Measurements from ENCODE around the gene TTC8. TPM values are rescaled to one million over a fixed set of nuclear protein-coding genes. Genes with fewer than 3 reads are reported as not detected.

Gene TTC8
- total and polyA plus RNA-seq, 10 donors, result 4.5 to 23.6 (median 11.0) TPM

GRCh38 chr14:88919502-88919901 is 95.1 kb downstream of the TTC8 start:
- WGBS, 5 donors, result 81 to 86% (median 83%) methylated on average over 3 of the region's 3 CpGs
- H3K27me3 ChIP-seq (replicated peaks in 1 of 7), result peaks cover 0 to 12% (median 0%) of the 10 kb centered on the region in 7 donors
- no peak for TF ChIP-seq POLR2A (IDR thresholded peaks at IDR 0.05)
- TF ChIP-seq POLR2AphosphoS5 (IDR thresholded peaks at IDR 0.05), result no peak
- TF ChIP-seq CTCF (IDR thresholded peaks at IDR 0.05 in 8 of 11, conservative IDR thresholded peaks at IDR 0.05 in 3 of 11), result no peak

More at GRCh38 chr14:88919502-88919901, 95.1 kb downstream of the TTC8 start:
- H3K27ac ChIP-seq, result no peak overlapping the region
- H3K4me3 ChIP-seq, result no peak overlapping the region
- peaks cover 0 to 9% (median 2%) of the 10 kb centered on the region in 8 donors for H3K9me3 ChIP-seq
- H3K36me3 ChIP-seq, result no peaks in the 10 kb centered on the region
- no peaks in the 10 kb centered on the region for H3K4me1 ChIP-seq
- intact Hi-C loops (cut with DNase I; ENCODE audit: low total_unique reads), result no loop called here
- no peak for DNase-seq

Small RNAs within 50 kb of the gene (small RNA-seq; reads per million reads assigned to genes)
- gene RF00019, result 0 reads per million in 4 donors
- gene RNU4-92P, result 0 reads per million in 4 donors

Other genes starting within 250 kb of the TTC8 start
- gene EML5, start 31.7 kb upstream of the TTC8 start, total RNA-seq, result 1 to 10 TPM; 1.8 to 3.8 (median 2.7) TPM
- gene EML5, start 31.7 kb upstream of the TTC8 start, polyA plus RNA-seq, result under 1 TPM; 0.21 to 0.38 (median 0.37) TPM